D721Med (cell line): ENCODE measurements around the gene AP1S2.

Source experiments
- DNase-seq: peaks from one replicate; pipeline ENCODE4 v3.0.0; 2011; ENCODE audit warnings: low spot score; ENCODE audit not compliant: insufficient read length
- FAIRE-seq: peaks from 2 replicates; lab custom pipeline; 2011; peaks lifted over from hg19 to GRCh38; lab: Jason Lieb, UNC
- TF ChIP-seq, protein P1 (sequence below): IDR thresholded peaks from 2 replicates; pipeline ENCODE4 v1.5.1; 2012; ENCODE audit warnings: mild to moderate bottlenecking, control low read depth; ENCODE audit not compliant: insufficient read depth; ENCODE audit errors: missing control alignments

AP1S2 gene

GRCh38 chrX:15854712-15855567, at the start of gene AP1S2:
TSS of gene AP1S2 (minus strand) at chrX:15854813. CDS start at chrX:15852524, 2,289 bp downstream.
- DNase-seq (peak; percentile 21), FAIRE-seq (no peak)
- TF ChIP-seq, protein P1, sequence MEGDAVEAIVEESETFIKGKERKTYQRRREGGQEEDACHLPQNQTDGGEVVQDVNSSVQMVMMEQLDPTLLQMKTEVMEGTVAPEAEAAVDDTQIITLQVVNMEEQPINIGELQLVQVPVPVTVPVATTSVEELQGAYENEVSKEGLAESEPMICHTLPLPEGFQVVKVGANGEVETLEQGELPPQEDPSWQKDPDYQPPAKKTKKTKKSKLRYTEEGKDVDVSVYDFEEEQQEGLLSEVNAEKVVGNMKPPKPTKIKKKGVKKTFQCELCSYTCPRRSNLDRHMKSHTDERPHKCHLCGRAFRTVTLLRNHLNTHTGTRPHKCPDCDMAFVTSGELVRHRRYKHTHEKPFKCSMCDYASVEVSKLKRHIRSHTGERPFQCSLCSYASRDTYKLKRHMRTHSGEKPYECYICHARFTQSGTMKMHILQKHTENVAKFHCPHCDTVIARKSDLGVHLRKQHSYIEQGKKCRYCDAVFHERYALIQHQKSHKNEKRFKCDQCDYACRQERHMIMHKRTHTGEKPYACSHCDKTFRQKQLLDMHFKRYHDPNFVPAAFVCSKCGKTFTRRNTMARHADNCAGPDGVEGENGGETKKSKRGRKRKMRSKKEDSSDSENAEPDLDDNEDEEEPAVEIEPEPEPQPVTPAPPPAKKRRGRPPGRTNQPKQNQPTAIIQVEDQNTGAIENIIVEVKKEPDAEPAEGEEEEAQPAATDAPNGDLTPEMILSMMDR = no peak

DNA sequence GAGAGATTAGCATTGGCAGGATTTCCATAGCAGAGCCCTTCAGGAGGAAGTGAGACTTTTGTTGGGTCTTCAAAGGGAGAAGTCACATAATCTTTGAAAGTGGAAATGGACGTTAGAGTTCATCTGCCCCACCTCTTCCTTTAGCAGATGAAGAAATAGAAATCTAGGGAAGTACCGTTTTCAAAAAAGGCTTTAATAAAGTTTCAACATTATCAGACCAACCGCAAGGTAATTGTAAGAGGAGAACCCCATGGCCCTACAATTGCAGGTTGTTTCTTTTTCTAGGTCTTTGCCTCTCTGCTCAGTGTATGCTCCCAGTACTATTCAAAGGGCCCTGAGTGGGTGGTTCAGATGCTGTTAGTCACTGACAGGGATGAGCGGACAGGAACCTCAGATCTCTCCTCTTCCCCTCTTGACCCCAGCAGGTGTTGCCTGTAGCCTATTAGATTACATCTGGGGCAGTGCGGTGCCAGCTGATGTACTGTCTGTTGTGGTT, 48.6 kb upstream of the AP1S2 start:
- DNase-seq = no peak
- TF ChIP-seq, protein P1 = no peak
- no peak for FAIRE-seq

DNA sequence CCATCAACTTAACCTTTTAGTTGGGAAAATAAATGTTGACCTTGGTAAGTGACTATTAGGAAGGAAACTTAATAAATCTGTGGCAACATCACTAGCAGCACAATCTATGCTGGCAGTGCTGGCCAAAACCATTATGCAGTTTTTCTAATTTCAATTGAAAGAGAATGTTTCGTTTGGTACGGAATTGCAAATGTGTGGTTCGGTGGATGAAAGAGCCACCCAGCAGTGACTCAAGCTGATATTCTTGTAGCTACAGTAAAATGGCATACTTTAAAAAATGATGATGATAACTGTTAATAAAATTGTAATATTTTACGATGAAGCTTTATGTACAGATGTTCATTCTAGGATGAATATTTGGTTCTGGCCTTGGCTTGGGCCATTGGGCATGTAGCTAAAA, 40.7 kb upstream of the AP1S2 start:
- FAIRE-seq = no peak
- no peak for DNase-seq
- TF ChIP-seq, protein P1 = no peak

DNA sequence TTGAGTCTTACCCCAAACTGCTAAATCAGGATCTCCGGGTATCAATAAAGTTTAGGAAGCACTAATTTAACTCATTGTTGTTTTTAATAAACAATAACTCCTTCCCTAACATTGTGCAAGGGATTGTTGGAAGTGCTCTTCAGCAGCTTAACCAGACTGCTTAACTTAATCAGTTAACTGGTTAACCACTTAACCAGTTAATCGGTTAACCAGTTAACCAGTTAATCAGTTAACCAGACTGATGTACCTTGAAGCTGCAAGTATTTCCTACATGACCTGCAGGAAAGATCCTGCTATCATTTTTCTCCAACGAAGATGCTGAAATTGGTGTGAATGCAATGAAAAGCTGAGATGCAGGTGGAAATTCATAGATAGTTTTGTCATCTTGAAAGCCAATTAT, 40.1 kb upstream of the AP1S2 start:
- DNase-seq (no peak), FAIRE-seq (no peak)
- TF ChIP-seq, protein P1 = no peak

- DNase-seq (no peak), FAIRE-seq (peak; percentile 16)
- TF ChIP-seq, protein P1 = no peak
Observed at GRCh38 chrX:15890463-15890862, 35.9 kb upstream of the AP1S2 start.

DNA sequence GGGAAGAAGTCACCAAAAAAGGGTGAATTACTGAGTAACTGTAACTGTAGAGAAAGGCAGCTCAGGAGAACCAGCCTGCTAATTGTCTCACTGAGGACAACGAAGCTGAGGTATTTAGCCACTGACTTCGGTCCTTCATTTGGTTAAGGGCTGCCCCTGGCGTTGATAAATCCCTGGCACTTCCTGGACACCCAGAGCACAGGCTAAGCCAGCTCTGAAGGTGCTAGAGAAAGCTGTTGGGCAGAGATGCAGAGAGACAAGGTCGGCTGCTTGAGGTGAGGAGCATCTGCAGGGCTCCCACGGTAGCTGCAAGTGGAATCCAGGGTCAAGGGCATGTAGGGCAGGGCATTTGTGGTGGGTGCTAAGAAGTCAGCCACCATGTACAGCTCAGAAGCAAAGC, 33.4 kb upstream of the AP1S2 start:
- TF ChIP-seq, protein P1 = no peak
- no peak for DNase-seq
- no peak for FAIRE-seq

- TF ChIP-seq, protein P1 = no peak
- no peak for FAIRE-seq
- DNase-seq = no peak
Observed at GRCh38 chrX:15883540-15883863, 28.9 kb upstream of the AP1S2 start.
